Activated CD4-positive, alpha-beta T cell treated with anti-CD3 and anti-CD28 coated beads, Interleukin-2, Interleukin-6, amounts not matched to agents 100 ng/mL and 50 ng/mL, durations not matched to agents 16 hours and 8 hours (primary cell): ENCODE results near the gene ALK.

Experiments used
- DNase-seq: peaks from one replicate; pipeline ENCODE4 v3.0.0-alpha.2; 2020

ALK gene

GRCh38 chr2:29787473-29788465, 133.6 kb downstream of the ALK start:
- DNase-seq, result no peak

DNA sequence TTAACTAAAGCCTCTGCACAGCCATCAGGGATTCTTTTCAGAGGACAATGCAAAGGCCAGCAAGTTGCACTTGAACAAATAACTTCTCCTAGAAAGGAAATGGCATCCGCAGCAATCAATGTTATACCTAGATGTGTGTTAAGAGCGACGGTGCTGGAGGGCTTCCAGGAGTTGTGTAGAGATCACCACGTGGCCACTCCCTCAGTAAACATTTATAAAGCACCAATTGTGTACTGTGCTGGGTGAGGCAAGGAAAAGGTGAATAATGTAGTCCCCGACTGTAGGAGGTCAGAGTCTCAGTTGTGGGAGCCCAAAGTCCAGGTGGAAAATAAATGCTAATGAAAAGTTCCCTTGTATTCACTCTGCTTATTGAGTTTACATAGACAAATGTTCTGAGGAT, 135.0 kb downstream of the ALK start:
- no peak for DNase-seq

GRCh38 chr2:29783666-29784065, 137.7 kb downstream of the ALK start:
- DNase-seq, result no peak

GRCh38 chr2:29782549-29783458, 138.6 kb downstream of the ALK start:
- DNase-seq, result no peak

- DNase-seq, result no peak
Observed at GRCh38 chr2:29782087-29782486, 139.3 kb downstream of the ALK start.

GRCh38 chr2:29780906-29781305, 140.5 kb downstream of the ALK start:
- no peak for DNase-seq

- no peak for DNase-seq
Observed at GRCh38 chr2:29777161-29777560, 144.2 kb downstream of the ALK start.

GRCh38 chr2:29776406-29776805, 145.0 kb downstream of the ALK start:
- DNase-seq, result no peak

DNA sequence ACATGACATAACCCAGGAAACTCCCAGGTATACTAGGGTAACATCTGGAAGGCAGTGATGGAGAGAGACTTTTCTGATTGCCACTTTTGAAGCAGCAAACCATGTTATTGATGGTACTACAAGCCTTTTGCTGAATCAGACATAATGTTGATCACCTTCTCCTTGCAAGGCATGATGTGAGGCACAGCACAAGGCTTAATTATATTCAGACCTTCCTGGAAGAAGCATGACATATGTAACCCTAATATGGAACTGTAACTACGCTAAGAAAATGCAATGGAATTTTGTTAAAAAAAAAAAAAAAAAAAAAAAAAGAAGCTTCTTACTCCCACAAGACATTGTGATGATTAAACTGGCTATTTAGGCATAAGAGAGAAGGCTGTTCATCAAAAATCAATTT, 145.4 kb downstream of the ALK start:
- no peak for DNase-seq

GRCh38 chr2:29774624-29775023, 146.8 kb downstream of the ALK start:
- no peak for DNase-seq

GRCh38 chr2:29770846-29771245, 150.5 kb downstream of the ALK start:
- DNase-seq, result no peak

GRCh38 chr2:29769847-29770246, 151.5 kb downstream of the ALK start:
- no peak for DNase-seq

DNA sequence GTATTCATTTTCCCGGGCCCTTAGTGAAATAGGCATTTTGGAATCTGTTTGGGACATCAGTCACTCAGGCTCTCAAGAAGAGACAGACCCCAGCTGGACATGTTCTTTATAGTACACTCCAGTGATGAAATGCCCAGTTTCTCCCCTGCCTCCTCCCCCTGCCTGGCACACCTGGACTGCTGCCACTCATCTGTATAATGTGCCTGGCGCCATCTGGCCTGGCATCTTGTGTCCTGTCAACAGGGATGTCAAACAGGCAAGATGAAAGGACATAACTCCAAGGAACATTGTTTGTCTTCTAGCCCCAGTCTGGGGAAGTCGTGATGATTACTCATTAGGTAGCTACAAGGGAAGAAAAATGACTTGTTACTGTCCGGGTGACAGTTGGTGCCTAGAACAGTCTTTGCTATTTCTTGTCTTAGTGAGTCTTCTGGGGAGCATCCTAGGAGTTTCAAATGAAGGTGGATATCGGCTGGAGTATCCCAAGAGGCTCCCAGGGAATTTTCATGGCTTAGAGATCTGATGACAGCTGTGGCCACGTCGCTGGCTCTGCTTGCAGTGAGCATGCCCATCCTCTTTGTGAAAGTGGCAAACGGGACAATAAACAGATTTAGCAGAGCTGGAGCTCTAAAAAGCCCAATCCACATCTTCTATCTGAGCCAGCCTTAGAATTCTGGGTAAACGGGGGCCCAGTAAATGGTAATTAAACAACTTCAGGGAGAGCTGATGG, 153.6 kb downstream of the ALK start:
- DNase-seq, result no peak

- DNase-seq, result no peak
Observed at GRCh38 chr2:29766191-29766590, 155.2 kb downstream of the ALK start.

- no peak for DNase-seq
Observed at GRCh38 chr2:29765721-29766120, 155.7 kb downstream of the ALK start.

- DNase-seq, result no peak
Observed at GRCh38 chr2:29763371-29763770, 158.0 kb downstream of the ALK start.

DNA sequence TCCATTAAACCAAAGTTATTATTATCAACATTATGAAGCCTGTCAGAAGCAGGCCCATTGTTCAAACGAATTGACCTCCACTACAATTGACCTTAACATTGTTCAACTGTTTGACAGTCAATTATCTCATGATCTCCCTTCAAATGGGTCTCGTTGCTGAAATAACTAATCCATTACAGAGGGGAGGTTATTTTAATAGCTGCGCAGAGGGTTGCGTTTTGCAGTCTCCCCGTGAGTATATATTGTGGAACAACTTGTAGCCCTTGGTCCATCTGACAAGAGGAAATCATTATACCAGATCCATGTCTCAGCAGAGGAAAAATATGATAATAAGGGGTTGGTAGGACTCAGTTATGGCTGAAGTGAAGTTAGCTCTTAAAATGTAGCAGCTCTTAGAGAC, 159.1 kb downstream of the ALK start:
- no peak for DNase-seq

GRCh38 chr2:29761278-29761677, 160.1 kb downstream of the ALK start:
- no peak for DNase-seq

GRCh38 chr2:29760008-29760407, 161.4 kb downstream of the ALK start:
- no peak for DNase-seq

- DNase-seq, result no peak
Observed at GRCh38 chr2:29759360-29759759, 162.0 kb downstream of the ALK start.

DNA sequence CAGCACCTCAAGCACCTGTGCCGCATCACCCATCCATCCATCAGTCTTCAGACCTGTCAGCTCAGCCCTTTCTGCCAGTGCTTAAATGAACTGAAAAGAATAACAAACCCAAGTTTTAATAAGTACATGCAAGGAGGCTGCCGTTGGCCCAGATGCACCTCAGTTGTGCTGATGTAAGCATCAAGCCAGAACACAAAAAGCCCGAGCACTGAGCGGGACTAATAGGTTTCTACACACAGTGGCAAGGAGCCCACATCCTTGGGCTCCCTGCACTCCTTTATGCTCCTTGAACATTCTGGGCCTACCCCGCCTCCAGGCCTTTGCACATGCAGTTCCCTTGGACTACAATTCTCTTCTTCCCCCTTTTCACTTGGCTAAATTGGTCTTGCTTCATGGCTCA, 165.6 kb downstream of the ALK start:
- DNase-seq, result no peak

DNA sequence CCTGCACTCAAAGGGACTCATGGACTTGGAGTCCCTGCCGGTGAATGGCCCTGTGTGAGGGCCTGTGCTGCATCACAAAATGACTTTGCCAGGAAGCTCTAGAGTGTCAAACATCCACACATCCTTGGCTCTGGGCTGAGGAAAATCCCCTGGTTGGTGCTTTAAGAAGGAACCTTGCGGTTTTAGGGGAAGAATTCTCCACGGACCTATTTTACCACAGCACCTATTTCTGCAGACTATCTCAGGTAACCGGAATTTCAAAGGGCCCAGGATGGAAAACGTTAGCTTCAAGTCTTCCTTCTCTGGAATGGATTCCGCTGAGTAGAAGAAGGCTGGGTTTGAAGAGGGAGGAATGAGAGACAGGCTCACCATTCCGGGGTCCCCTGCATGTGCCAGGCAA, 166.2 kb downstream of the ALK start:
- DNase-seq, result no peak
